ENCODE results near the gene SRSF10.
A peak's percentile ranks its signal among the peaks of the same experiment; 100 is the strongest.

Gene SRSF10

GRCh38 chr1:23916209-23917131 lies 63.7 kb downstream of the SRSF10 start:
- in situ Hi-C loops (cut with MboI; ENCODE audit: low pct_unique_long_range_greater_than_20kb, low sequenced_read_pairs): loop anchor here (25.0 kb wide), 1 partner anchor 104 kb away; the partner anchor contains the start of gene GALE
- peak; percentile 93 for DNase-seq

DNA sequence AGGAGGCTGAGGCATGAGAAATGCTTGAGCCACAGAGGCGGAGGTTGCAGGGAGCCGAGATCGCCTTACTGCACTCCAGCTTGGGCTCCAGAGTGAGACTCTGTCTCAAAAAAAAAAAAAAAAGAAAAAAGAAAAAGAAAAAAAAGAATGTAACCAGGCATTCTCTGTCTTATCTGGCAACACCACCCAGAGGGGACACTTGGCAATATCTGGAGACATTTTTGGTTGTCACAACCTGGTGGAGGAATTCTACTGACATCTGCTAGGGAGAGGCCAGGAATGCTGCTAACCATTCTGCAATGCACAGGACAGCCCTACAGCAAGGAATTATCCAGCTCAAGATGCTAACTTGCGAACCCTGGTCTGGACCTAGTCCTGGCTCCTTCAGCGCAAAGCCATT lies 64.7 kb downstream of the SRSF10 start:
- in situ Hi-C loops (cut with MboI; ENCODE audit: low pct_unique_long_range_greater_than_20kb, low sequenced_read_pairs): loop anchor here (25.0 kb wide), 1 partner anchor 103 kb away; the partner anchor contains the start of gene GALE

DNA sequence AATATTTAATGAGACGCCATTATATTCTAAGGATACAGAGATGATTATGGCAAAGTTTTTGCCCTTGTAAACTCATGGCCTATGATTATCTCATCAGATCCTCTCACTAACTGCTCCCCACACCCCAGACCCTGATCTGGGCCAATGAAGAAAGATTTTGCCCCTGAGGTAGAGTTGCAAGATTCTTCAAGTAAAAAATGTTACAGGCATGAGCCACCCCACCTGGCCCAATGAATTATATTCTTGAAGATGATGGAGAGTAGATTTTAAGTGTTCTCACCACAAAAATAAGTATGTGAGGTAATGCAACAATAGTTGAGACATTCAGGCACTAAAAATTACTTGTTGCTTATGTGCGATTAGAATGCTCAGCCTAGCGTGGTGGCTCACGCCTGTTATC lies 65.2 kb downstream of the SRSF10 start:
- in situ Hi-C loops (cut with MboI; ENCODE audit: low pct_unique_long_range_greater_than_20kb, low sequenced_read_pairs): loop anchor here (25.0 kb wide), 1 partner anchor 103 kb away; the partner anchor contains the start of gene GALE

More for the DNA sequence above, 64.7 kb downstream of the SRSF10 start:
- DNase-seq: no peak

More for the DNA sequence above, 65.2 kb downstream of the SRSF10 start:
- DNase-seq: no peak

All from KBM-7 (cell line).